GM12874 (cell line): ENCODE results near the gene CNTD1.

ENCODE experiments used
- TF ChIP-seq, protein P1 (sequence below): IDR thresholded peaks from 2 replicates; pipeline ENCODE4 v1.5.1; 2011; ENCODE audit warnings: low read depth, mild to moderate bottlenecking, control low read depth, low read length, moderate library complexity; ENCODE audit not compliant: insufficient read depth

CNTD1 gene

DNA sequence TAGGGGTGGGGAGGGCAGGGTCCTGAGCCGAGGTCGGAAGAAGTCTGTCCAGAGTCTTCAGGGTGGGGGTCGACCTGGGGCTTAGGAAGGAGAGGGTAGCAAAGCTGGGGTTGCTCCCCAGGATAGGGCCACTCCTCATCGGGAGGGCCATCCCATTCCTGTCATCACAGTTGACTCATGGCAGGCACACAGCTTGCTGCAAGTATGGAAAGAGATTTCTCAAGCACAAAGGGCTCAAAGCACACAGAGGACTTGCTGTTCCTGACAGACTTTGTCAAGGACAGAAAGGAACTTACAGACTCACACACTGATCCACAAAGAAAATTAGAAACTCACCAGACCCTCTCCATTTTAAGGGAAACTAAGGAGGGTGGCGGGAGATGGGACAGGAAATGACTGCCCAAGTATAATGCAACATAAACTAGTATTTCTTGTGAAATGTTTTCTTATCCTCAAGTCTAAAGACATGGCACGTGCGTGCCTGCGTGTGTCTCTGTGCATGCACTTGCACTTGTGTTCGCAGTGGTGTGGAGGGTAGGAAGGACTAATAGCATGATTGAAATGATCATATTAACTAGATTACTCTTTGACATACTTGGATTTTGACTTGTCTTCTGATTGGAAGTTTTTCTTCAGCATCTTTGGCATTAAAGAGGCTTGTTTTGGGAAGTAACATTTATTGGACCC, 48.1 kb downstream of the CNTD1 start:
- TF ChIP-seq, protein P1, sequence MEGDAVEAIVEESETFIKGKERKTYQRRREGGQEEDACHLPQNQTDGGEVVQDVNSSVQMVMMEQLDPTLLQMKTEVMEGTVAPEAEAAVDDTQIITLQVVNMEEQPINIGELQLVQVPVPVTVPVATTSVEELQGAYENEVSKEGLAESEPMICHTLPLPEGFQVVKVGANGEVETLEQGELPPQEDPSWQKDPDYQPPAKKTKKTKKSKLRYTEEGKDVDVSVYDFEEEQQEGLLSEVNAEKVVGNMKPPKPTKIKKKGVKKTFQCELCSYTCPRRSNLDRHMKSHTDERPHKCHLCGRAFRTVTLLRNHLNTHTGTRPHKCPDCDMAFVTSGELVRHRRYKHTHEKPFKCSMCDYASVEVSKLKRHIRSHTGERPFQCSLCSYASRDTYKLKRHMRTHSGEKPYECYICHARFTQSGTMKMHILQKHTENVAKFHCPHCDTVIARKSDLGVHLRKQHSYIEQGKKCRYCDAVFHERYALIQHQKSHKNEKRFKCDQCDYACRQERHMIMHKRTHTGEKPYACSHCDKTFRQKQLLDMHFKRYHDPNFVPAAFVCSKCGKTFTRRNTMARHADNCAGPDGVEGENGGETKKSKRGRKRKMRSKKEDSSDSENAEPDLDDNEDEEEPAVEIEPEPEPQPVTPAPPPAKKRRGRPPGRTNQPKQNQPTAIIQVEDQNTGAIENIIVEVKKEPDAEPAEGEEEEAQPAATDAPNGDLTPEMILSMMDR: no peak

DNA sequence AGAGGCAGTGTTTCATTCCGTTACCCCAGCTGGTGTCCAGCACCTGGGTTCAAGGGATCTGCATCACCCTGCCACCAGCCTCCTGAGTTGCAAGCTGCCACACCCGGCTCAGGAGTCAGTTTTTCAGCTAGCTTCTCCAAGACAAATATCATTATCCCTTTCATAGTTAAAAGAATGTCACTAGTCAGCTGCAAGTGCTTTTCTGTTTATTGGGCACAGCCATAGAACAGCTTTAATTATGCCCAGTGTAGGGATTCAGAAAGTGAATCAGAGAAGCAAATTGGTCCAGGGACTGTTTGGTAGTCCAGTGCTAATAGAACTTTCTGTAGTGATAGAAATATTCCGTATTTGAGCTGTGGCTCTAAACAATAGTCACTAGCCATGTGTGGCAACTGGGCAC, 49.4 kb downstream of the CNTD1 start:
- TF ChIP-seq, protein P1: no peak

DNA sequence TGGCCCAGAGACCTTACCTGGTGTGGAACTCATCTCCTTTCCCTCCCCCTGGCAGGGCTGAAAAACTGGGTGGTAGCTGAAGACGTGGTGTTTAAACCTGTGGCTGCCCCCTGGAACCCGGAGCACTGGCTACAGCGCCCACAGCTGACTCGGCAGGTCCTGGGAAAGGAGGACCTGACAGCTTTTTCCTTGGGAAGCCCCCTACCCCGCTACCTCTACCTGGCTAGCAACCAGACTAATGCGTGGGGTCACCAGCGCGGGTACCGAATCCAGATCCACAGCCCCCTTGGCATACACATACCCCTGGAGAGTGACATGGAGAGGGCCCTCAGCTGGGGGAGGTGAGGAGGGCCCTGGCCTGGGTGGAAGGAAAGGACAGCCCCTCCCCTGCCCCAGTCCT, 50.4 kb downstream of the CNTD1 start:
- TF ChIP-seq, protein P1: no peak

DNA sequence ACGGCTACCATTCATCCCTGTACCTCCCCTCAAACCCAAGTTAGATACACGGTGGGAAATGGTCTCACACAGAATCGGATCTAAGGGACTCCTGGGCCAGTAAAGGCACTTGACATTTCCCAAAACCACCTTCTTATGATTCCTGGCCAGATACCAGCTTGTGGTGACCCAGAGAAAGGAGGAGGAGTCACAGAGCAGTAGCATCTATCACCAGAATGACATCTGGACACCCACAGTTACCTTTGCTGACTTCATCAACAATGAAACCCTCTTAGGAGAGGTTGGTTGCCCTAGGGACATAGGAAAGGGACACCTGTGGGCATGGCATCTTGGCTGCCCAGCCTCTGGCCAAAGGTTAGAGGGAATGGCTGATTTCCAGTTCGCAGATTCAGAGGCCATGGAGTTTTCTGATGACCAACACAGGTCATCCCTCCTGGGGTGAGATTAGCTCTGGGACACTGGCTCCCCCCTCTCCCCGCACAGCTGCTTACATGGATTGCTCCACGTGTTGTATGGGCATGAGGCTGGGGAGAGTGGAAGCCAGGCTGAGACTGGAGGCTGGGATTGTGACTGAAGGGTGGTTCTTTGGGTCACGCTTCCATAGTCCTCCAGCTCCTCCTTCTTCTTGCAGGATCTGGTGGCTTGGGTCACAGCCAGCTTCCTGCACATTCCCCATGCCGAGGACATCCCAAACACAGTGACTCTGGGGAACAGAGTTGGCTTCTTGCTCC, 51.0 kb downstream of the CNTD1 start:
- TF ChIP-seq, protein P1: no peak

DNA sequence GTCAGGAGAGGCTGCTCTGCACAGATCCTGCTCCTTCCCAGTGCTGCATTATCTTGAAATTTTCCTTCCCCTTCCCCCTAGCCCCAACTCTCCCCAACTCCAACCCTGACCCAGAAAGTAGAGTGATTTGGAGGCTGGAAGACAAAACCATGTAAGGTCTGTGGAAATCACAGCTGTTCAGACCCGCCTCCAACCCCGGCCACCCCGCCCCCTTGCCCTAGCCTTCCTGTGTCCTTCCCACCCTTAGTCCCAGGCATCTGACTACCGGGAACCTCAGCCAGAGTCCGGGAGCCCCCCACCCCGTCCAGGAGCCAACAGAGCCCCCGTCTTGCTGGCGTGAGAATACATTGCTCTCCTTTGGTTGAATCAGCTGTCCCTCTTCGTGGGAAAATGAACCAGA, 52.3 kb downstream of the CNTD1 start, which contains the start of gene AOC3:
Gene AOC3, plus strand, starts transcription at position 246 of the 400 bp plus-strand sequence. Its CDS starts 145 bp downstream, at position 391.
- TF ChIP-seq, protein P1: no peak

DNA sequence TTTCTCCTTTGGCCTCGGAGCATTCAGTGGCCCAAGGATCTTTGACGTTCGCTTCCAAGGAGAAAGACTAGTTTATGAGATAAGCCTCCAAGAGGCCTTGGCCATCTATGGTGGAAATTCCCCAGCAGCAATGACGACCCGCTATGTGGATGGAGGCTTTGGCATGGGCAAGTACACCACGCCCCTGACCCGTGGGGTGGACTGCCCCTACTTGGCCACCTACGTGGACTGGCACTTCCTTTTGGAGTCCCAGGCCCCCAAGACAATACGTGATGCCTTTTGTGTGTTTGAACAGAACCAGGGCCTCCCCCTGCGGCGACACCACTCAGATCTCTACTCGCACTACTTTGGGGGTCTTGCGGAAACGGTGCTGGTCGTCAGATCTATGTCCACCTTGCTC, 53.7 kb downstream of the CNTD1 start:
- TF ChIP-seq, protein P1: no peak

DNA sequence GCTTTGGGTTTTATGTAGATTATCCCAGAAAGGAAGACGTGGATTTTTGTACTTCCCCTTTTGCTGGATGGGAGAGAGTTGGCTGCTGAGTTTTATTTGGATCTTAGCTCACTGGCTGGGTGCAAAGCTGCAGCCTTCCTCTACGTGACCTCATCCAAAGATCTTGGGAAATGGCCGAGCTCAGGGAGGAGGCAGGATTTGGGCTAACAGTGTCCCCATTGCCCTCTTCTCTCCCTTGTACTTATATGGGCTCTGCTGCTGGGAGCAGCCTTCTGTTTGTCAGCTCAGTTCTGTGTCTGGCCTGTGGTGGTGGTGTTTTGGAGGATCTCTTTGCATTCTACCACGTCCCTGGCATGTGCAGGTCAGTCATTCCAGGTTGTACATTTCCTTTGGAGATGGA, 54.3 kb downstream of the CNTD1 start:
- TF ChIP-seq, protein P1: no peak
